AG09319 (cell line): ENCODE results near the gene RSPH3.

Experiments used
- DNase-seq: peaks from one replicate; pipeline ENCODE4 v3.0.0-alpha.2; 2010; ENCODE audit warnings: low read depth; ENCODE audit errors: extremely low read depth
- CTCF ChIP-seq: IDR thresholded peaks from 2 replicates; pipeline ENCODE4 v1.5.1; 2011; ENCODE audit warnings: low read depth, mild to moderate bottlenecking, inconsistent platforms, low read length, moderate library complexity

RSPH3 gene

GRCh38 chr6:158969148-158969547 is 30.9 kb downstream of the RSPH3 start:
- DNase-seq: no peak
- no peak for TF ChIP-seq CTCF

GRCh38 chr6:158963020-158963808 is 36.8 kb downstream of the RSPH3 start:
- TF ChIP-seq CTCF: no peak
- DNase-seq: no peak

GRCh38 chr6:158962371-158962770 is 37.6 kb downstream of the RSPH3 start:
- no peak for DNase-seq
- TF ChIP-seq CTCF: no peak

GRCh38 chr6:158960026-158960425 is 40.0 kb downstream of the RSPH3 start:
- DNase-seq: no peak
- TF ChIP-seq CTCF: no peak

GRCh38 chr6:158959552-158959951 is 40.5 kb downstream of the RSPH3 start:
- DNase-seq: no peak
- no peak for TF ChIP-seq CTCF

- DNase-seq: no peak
- TF ChIP-seq CTCF: no peak
Measured at GRCh38 chr6:158958504-158959386, 41.3 kb downstream of the RSPH3 start.

- DNase-seq: no peak
- no peak for TF ChIP-seq CTCF
Measured at GRCh38 chr6:158955255-158955654, 44.7 kb downstream of the RSPH3 start.
